ENCODE results near the gene HHAT. TPM values are rescaled to one million over a fixed set of nuclear protein-coding genes. Genes with fewer than 3 reads are reported as not detected.

The HHAT gene
- total and polyA plus RNA-seq, 2 donors (not counting 3 experiments of a cell fraction or from before 2014, with no cell fraction given), result 2.4 to 4.3 TPM

GRCh38 chr1:210369425-210369824 is 40.7 kb downstream of the HHAT start:
- Histone ChIP-seq H3K9me3 (replicated peaks; ENCODE audit: control insufficient read depth, insufficient read depth, low read length) (no peaks in the 10 kb centered on the region), H3K79me2 (ENCODE audit: control insufficient read depth, insufficient read depth, low read length) (no peaks in the 10 kb centered on the region), H4K20me1 (replicated peaks; ENCODE audit: control insufficient read depth, extremely low read depth, insufficient read depth, low read length) (no peaks in the 10 kb centered on the region), H3K9ac (replicated peaks; ENCODE audit: extremely low read depth, insufficient read depth, low read length) (no peak overlapping the region), H3K4me3 (replicated peaks in 1 of 3; ENCODE audit: insufficient read depth in 1 of 3, low read depth in 1 of 3, low read length in 3 of 3) (no peak overlapping the region), H3K36me3 (ENCODE audit: control insufficient read depth in 2 of 2, extremely low read depth in 1 of 2, insufficient read depth in 2 of 2, low read length in 2 of 2) (no peaks in the 10 kb centered on the region), H2AFZ (ENCODE audit: low read depth, low read length) (no peak overlapping the region), H3K27me3 (ENCODE audit: control insufficient read depth in 2 of 2, insufficient read depth in 2 of 2, low read length in 2 of 2) (no peaks in the 10 kb centered on the region), H3K9me1 (replicated peaks; ENCODE audit: control insufficient read depth, extremely low read depth, insufficient read depth, low read length) (no peaks in the 10 kb centered on the region), H3K4me1 (ENCODE audit: control insufficient read depth, extremely low read depth, insufficient read depth, low read length) (peaks cover 3% of the 10 kb centered on the region), H3K27ac (ENCODE audit: insufficient read depth, low read depth, low read length) (no peak overlapping the region), H3K4me2 (ENCODE audit: insufficient read depth, low read length) (no peak overlapping the region)
- BruUV-seq (replicated peaks), result no TSS peak
- dilution Hi-C loops (cut with MboI; ENCODE audit: extremely low pct_ligation_motif_present, low sequenced_read_pairs) (loop anchor here (25.0 kb wide), 1 partner anchor 532 kb away; the partner anchor contains the start of gene UTP25), intact Hi-C loops (cut with micrococcal nuclease) (no loop called here)
- no peak for FAIRE-seq
- POLR2A ChIA-PET, result no interaction called here
- CTCF ChIA-PET, result interaction anchor here (0.5 to 1.9 kb wide), 4 partner anchors 9 to 939 kb away, joined by 3 to 16 read pairs (median 4); no protein-coding TSS in a partner anchor
- no peak for DNase-seq (ENCODE audit: low read depth, low spot score)
- no peak for TF ChIP-seq MYC (IDR thresholded peaks at IDR 0.05; ENCODE audit: low read depth, low read length)
- no peak for TF ChIP-seq GATA2 (IDR thresholded peaks at IDR 0.05; ENCODE audit: insufficient read depth, insufficient read length, low read depth, low read length)
- no peak for TF ChIP-seq POLR2AphosphoS5 (IDR thresholded peaks at IDR 0.05; ENCODE audit: insufficient read depth, low read depth, low read length)
- TF ChIP-seq MAX (IDR thresholded peaks at IDR 0.05; ENCODE audit: insufficient read depth, insufficient read length), result no peak
- TF ChIP-seq EZH2 (IDR thresholded peaks at IDR 0.05; ENCODE audit: borderline replicate concordance, low read depth, low read length, severe bottlenecking), result no peak
- no peak for TF ChIP-seq CTCF (IDR thresholded peaks at IDR 0.05; ENCODE audit: extremely low read depth in 1 of 2, insufficient read depth in 1 of 2, low read depth in 1 of 2, low read length in 2 of 2)
- TF ChIP-seq POLR2A (IDR thresholded peaks at IDR 0.05; ENCODE audit: low read depth, low read length), result no peak
- no peak for TF ChIP-seq FOS (IDR thresholded peaks at IDR 0.05; ENCODE audit: borderline replicate concordance, insufficient read depth, low read length)
- no peak for TF ChIP-seq JUN (IDR thresholded peaks at IDR 0.05; ENCODE audit: borderline replicate concordance, insufficient read depth, insufficient read length, low read depth)
